WI38 (cell line): ENCODE measurements around the gene ST8SIA4.
A peak's percentile ranks its signal among the peaks of the same experiment; 100 is the strongest.
"Not testable (repeated sequence)": the region's sequence is repeated elsewhere in the genome, so short reads cannot be mapped to it uniquely, and the experiment has no call there.

Experiments used
- H3K4me3 ChIP-seq: 2 replicates; pipeline ENCODE4 v1.5.1; 2011; ENCODE audit warnings: low read depth, mild to moderate bottlenecking, control low read depth, low read length
- TF ChIP-seq, protein P1 (sequence below): IDR thresholded peaks from 2 replicates; pipeline ENCODE4 v1.5.1; 2012; ENCODE audit warnings: low read depth, mild to moderate bottlenecking, control low read depth, low read length

The ST8SIA4 gene

GRCh38 chr5:100787648-100788047, 115.4 kb downstream of the ST8SIA4 start:
- TF ChIP-seq, protein P1, sequence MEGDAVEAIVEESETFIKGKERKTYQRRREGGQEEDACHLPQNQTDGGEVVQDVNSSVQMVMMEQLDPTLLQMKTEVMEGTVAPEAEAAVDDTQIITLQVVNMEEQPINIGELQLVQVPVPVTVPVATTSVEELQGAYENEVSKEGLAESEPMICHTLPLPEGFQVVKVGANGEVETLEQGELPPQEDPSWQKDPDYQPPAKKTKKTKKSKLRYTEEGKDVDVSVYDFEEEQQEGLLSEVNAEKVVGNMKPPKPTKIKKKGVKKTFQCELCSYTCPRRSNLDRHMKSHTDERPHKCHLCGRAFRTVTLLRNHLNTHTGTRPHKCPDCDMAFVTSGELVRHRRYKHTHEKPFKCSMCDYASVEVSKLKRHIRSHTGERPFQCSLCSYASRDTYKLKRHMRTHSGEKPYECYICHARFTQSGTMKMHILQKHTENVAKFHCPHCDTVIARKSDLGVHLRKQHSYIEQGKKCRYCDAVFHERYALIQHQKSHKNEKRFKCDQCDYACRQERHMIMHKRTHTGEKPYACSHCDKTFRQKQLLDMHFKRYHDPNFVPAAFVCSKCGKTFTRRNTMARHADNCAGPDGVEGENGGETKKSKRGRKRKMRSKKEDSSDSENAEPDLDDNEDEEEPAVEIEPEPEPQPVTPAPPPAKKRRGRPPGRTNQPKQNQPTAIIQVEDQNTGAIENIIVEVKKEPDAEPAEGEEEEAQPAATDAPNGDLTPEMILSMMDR = no peak
- H3K4me3 ChIP-seq = no peak overlapping the region

GRCh38 chr5:100785536-100785935, 117.5 kb downstream of the ST8SIA4 start:
- not testable (repeated sequence) for H3K4me3 ChIP-seq

DNA sequence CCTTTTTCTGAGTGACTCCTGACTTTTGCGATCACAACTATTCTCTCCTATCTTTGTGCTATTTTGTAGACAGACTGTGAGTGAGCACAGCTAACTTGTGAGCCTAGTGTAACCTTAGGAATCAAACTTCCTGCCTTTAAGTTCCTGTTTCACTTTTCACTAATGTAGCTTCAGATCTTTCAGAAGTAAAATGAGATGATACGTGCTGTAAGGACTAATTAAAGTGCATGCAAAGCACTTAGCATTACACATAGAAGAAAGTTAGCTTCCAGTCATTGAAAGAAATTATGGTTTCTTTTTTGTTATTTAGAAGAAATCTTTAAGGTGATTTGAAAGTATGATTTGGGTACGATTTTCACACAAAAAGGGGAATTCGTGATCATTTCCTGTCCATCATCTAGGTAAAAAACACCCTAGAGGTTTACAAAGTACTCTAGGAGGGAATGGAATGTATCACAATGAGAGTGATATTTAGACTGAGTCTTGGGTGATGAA, 122.7 kb downstream of the ST8SIA4 start:
- TF ChIP-seq, protein P1 = no peak

GRCh38 chr5:100779669-100780375, 123.3 kb downstream of the ST8SIA4 start:
- TF ChIP-seq, protein P1 = no peak
- no peak overlapping the region for H3K4me3 ChIP-seq

More for the DNA sequence above, 122.7 kb downstream of the ST8SIA4 start:
- H3K4me3 ChIP-seq = no peak overlapping the region

DNA sequence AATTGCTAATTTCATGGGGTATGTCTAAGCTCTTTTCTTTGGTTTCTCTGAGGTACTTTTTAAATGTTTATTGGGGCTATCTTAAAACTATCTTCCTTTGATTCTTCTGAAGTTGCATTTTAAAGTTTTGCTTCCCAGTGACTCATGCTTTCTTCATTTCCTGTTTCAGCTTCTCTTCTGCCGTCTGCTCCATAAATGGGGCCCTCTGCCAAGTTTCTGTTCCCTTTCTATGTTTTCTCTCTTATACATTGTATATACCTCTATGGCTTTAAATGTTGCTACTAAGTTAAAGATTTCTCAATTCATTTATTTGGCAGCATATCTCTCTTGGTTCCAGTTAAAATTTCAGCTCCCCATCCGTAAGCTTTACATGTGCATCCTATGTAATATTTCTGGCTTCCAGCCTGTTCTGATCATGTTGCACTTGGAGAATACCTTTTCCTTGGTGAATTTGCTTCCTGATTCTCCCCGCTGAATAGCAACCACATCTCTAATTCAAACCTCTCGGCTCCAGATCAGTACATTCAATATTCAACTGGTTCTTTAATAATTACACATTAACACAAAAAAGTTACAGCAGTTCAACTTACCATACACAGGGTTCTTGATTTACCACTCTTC, 125.3 kb downstream of the ST8SIA4 start:
- TF ChIP-seq, protein P1 = no peak
- H3K4me3 ChIP-seq = peak overlapping the region; percentile 11; the same call in 1 of the 2 replicates

GRCh38 chr5:100775533-100775855, 127.6 kb downstream of the ST8SIA4 start:
- TF ChIP-seq, protein P1 = no peak
- H3K4me3 ChIP-seq = no peak overlapping the region

DNA sequence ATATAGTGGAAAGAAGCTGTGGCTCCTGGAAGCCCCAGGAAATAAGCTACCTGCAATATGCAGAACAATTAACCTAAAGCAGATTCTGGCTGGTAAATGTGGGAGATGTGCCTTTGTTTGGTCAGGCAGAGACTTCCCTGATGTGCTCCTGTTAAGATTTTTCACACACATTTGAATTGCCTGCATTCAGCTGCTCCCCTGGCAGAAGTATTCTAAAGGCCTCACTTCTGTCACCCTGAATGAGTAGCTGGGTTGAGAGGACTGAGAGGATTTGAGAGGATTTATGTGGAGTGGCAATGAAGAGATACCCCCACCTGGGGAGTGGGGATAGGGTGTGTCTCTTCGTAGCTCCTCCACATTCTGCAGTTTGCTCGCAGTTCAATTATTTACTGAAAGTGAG, 130.5 kb downstream of the ST8SIA4 start:
- H3K4me3 ChIP-seq = no peak overlapping the region
- TF ChIP-seq, protein P1 = no peak
